Chondrocyte (in vitro differentiated cells): Measurements from ENCODE around the gene TECPR2. TPM values are rescaled to one million over a fixed set of nuclear protein-coding genes. Genes with fewer than 3 reads are reported as not detected.
"Not testable (repeated sequence)": the region's sequence is repeated elsewhere in the genome, so short reads cannot be mapped to it uniquely, and the experiment has no call there.

Experiments used
- DNase-seq: peaks from one replicate; pipeline ENCODE4 v3.0.0; 2021; ENCODE audit warnings: mixed read lengths, low spot score
- H3K27ac Mint-ChIP-seq: one replicate; pipeline ENCODE4 v1.8.0; 2021; ENCODE audit warnings: mild to moderate bottlenecking, moderate library complexity, mixed read lengths; ENCODE audit not compliant: unreplicated experiment
- H3K27me3 Mint-ChIP-seq: 2 replicates; pipeline ENCODE4 v1.8.0; 2021; ENCODE audit warnings: low read depth, mixed read lengths
- H3K36me3 Mint-ChIP-seq: 2 replicates; pipeline ENCODE4 v1.8.0; 2021; ENCODE audit warnings: low read depth, mixed read lengths
- H3K4me1 Mint-ChIP-seq: 2 replicates; pipeline ENCODE4 v1.8.0; 2021; ENCODE audit warnings: low read depth, mild to moderate bottlenecking, mixed read lengths
- H3K4me3 Mint-ChIP-seq: one replicate; pipeline ENCODE4 v1.8.0; 2021; ENCODE audit warnings: mild to moderate bottlenecking, moderate library complexity, mixed read lengths; ENCODE audit not compliant: unreplicated experiment
- H3K9me3 Mint-ChIP-seq: 2 replicates; pipeline ENCODE4 v1.8.0; 2021; ENCODE audit warnings: low read depth, mixed read lengths
- total RNA-seq: library from RNA; stranded (reverse); gene quantifications from 3 replicates; pipeline ENCODE4 v1.2.1, GENCODE V29; 2021
- TF ChIP-seq, protein P1 (sequence below): fragments of 200-600 bp; sonication (generic); IDR thresholded peaks from 2 replicates; pipeline ENCODE4 v1.5.0; 2021; ENCODE audit warnings: antibody characterized with exemption, mild to moderate bottlenecking, moderate library complexity

TECPR2 gene
- total RNA-seq, 1 donor from 2014 or later = 32.2 TPM

GRCh38 chr14:102518063-102518648 is 155.4 kb downstream of the TECPR2 start:
- H3K27ac Mint-ChIP-seq = no peak overlapping the region
- no peaks in the 10 kb centered on the region for H3K9me3 Mint-ChIP-seq
- H3K4me1 Mint-ChIP-seq = peaks cover 3% of the 10 kb centered on the region
- H3K27me3 Mint-ChIP-seq = no peaks in the 10 kb centered on the region
- no peak for DNase-seq
- TF ChIP-seq, protein P1, sequence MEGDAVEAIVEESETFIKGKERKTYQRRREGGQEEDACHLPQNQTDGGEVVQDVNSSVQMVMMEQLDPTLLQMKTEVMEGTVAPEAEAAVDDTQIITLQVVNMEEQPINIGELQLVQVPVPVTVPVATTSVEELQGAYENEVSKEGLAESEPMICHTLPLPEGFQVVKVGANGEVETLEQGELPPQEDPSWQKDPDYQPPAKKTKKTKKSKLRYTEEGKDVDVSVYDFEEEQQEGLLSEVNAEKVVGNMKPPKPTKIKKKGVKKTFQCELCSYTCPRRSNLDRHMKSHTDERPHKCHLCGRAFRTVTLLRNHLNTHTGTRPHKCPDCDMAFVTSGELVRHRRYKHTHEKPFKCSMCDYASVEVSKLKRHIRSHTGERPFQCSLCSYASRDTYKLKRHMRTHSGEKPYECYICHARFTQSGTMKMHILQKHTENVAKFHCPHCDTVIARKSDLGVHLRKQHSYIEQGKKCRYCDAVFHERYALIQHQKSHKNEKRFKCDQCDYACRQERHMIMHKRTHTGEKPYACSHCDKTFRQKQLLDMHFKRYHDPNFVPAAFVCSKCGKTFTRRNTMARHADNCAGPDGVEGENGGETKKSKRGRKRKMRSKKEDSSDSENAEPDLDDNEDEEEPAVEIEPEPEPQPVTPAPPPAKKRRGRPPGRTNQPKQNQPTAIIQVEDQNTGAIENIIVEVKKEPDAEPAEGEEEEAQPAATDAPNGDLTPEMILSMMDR = no peak
- H3K4me3 Mint-ChIP-seq = peak overlapping the region; percentile 67
- no peaks in the 10 kb centered on the region for H3K36me3 Mint-ChIP-seq

- DNase-seq, H3K36me3 Mint-ChIP-seq, H3K27me3 Mint-ChIP-seq, H3K4me1 Mint-ChIP-seq, H3K9me3 Mint-ChIP-seq, H3K27ac Mint-ChIP-seq, H3K4me3 Mint-ChIP-seq: not testable (repeated sequence)
Measured at GRCh38 chr14:102519709-102520108, 157.0 kb downstream of the TECPR2 start.

DNA sequence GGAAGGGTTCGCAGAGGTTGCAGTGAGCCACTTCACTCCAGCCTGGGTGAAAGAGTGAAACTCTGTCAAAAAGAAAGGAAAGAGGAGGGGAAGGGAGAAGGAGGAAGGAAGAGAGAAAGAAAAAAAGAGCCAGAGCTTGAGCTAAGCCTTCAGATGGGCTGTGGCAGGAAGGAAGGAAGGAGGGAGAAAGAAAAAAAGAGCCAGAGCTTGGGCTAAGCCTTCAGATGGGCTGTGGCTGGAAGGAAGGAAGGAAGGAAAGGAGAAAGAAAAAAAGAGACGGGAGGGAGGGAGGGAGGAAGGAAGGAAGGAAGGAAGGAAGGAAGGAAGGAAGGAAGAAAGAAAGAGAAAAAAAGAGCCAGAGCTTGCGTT is 160.4 kb downstream of the TECPR2 start:
- Mint-ChIP-seq H3K27ac (no peak overlapping the region), H3K4me3 (no peak overlapping the region)

DNA sequence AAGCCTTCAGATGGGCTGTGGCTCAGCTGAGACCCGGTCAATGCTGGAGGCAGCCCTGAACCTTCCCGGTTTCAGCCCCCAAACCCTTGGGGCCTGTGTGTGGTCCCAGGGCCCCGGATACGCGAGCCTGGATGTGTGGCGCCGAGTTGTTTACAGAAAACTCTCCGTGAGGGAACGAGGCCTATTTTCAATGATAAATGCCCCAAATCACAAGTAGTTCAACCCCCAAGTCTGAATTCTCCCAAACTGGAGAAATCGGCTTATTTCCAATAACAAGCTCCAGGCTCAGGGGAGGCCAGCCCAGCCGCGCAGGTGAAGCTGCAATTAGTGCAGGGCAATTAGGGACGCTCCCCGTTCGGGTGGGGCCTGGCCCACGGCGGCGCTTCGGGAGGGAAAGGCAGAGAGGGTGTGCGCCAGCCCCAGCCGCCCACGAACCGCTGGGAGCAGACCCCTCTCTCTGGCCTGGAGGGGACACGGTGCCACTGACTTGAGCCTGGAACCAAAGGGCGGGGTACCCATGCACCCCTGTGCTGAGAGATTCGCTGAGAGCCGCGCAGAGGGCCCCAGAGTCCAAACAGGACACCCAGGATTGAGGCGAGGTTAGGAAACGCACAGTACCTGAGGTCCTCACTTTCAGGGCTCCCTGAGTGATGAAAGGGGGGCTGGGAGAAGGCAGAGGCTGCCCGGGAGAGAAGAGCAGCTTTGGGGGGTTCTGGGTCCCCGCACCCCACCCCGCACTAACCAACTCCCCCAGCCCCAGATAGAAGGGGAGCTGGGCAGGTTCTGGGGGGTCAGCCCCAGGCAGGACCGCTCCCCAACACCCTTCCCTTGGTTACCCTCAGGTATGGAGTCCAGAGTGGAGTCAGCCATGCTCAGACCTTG is 161.1 kb downstream of the TECPR2 start:
- Mint-ChIP-seq H3K4me3 (no peak overlapping the region), H3K27ac (no peak overlapping the region), H3K9me3 (no peaks in the 10 kb centered on the region), H3K4me1 (peaks cover 14% of the 10 kb centered on the region), H3K27me3 (no peaks in the 10 kb centered on the region), H3K36me3 (no peaks in the 10 kb centered on the region)
- TF ChIP-seq, protein P1 = no peak
- DNase-seq = no peak

More for the DNA sequence above, 160.4 kb downstream of the TECPR2 start:
- Mint-ChIP-seq H3K9me3 (no peaks in the 10 kb centered on the region), H3K4me1 (peaks cover 14% of the 10 kb centered on the region), H3K36me3 (no peaks in the 10 kb centered on the region), H3K27me3 (no peaks in the 10 kb centered on the region)
- TF ChIP-seq, protein P1 = no peak
- DNase-seq = no peak

DNA sequence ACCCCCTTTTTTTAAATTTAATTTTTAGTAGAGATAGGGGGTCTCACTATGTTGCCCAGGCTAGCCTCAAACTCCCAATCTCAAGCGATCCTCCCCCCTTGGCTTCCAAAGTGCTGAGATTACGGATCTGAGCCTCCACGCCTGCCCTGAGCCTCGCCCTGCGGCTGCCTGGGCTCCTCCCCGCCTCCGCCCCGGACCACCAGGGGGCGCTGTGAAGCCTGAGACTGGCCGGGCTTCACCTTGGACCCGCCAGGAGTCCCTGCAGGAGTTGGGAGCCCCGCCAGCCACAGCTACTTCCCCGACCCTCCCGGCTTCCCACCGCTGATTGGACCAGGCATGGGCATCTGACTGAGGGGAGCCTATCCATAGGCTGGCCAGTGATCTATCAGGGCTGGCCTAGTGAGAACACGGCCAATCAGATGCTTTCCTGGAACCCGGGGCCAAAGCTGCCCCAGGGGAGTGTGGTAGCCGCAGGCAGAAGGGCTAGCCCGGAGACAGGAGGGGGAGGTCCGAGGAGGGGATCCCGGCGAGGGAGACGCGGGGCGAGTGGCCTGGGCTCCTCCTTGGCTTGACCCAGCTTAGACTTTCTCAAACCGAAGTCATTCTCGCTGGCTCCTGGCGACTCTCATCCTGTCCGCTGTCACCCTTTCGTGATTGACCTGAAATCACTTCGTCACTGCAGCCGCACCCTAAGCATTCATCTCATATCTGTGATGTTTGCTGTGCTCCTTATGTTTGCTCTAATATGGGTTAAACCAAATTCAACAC is 161.9 kb downstream of the TECPR2 start:
- H3K4me1 Mint-ChIP-seq = peaks cover 14% of the 10 kb centered on the region
- H3K9me3 Mint-ChIP-seq = no peaks in the 10 kb centered on the region
- peak overlapping the region; percentile 77 for H3K4me3 Mint-ChIP-seq
- no peaks in the 10 kb centered on the region for H3K27me3 Mint-ChIP-seq
- no peaks in the 10 kb centered on the region for H3K36me3 Mint-ChIP-seq
- peak; percentile 100 for DNase-seq
- H3K27ac Mint-ChIP-seq = peak overlapping the region; percentile 94
- TF ChIP-seq, protein P1 = peak; percentile 99
